Measurements from ENCODE around the gene RPAP2.

DNA sequence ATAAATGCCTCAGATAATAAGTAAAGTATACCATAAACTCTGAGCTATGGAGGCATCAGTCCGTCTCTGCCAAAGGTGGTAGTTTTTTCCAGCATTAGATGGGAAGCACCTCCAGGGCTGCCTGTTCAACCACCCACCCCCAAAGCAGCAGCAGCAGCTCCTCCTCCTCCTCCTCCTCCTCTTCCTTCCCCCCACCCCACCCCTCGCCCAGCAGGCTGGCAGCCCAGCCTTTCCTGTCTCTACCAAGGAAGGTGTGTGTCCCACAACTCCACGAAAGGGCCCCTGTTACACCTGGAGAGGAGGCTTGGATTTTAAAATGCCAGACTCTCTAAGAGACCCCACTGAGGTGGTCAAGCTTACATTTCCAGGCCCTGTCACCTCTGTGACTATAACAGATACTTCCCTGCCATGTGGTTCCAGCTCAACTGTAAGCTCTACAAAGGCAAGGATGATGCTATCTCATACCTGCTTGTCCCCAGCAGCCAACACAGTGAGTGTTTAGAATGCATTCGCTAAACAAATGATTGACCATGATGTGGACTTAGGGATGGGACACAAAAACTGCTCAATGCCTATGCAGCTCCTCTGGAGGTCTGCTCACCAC is 111.2 kb downstream of the RPAP2 start:
- TF ChIP-seq, protein P1, sequence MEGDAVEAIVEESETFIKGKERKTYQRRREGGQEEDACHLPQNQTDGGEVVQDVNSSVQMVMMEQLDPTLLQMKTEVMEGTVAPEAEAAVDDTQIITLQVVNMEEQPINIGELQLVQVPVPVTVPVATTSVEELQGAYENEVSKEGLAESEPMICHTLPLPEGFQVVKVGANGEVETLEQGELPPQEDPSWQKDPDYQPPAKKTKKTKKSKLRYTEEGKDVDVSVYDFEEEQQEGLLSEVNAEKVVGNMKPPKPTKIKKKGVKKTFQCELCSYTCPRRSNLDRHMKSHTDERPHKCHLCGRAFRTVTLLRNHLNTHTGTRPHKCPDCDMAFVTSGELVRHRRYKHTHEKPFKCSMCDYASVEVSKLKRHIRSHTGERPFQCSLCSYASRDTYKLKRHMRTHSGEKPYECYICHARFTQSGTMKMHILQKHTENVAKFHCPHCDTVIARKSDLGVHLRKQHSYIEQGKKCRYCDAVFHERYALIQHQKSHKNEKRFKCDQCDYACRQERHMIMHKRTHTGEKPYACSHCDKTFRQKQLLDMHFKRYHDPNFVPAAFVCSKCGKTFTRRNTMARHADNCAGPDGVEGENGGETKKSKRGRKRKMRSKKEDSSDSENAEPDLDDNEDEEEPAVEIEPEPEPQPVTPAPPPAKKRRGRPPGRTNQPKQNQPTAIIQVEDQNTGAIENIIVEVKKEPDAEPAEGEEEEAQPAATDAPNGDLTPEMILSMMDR (IDR thresholded peaks at IDR 0.05; ENCODE audit: control extremely low read depth in 1 of 3, insufficient read depth in 1 of 3, low read depth in 1 of 3, low read length in 3 of 3) = no peak
- no peak for TF ChIP-seq POLR2AphosphoS5 (IDR thresholded peaks at IDR 0.05; ENCODE audit: low read depth, low read length)
- TF ChIP-seq POLR2A (IDR thresholded peaks at IDR 0.05; ENCODE audit: control extremely low read depth in 1 of 2, low read depth in 2 of 2, low read length in 2 of 2) = no peak
- no peak for TF ChIP-seq TBP (IDR thresholded peaks at IDR 0.05; ENCODE audit: low read depth, low read length)
- no peak for TF ChIP-seq JUN (IDR thresholded peaks at IDR 0.05; ENCODE audit: low read depth, low read length)
- TF ChIP-seq, protein P2, sequence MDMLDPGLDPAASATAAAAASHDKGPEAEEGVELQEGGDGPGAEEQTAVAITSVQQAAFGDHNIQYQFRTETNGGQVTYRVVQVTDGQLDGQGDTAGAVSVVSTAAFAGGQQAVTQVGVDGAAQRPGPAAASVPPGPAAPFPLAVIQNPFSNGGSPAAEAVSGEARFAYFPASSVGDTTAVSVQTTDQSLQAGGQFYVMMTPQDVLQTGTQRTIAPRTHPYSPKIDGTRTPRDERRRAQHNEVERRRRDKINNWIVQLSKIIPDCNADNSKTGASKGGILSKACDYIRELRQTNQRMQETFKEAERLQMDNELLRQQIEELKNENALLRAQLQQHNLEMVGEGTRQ (IDR thresholded peaks at IDR 0.05; ENCODE audit: low read length) = no peak
- TF ChIP-seq RAD21 (IDR thresholded peaks at IDR 0.05 in 1 of 2, conservative IDR thresholded peaks at IDR 0.05 in 1 of 2; ENCODE audit: low read depth in 2 of 2, low read length in 2 of 2) = no peak
- no peak for TF ChIP-seq TAF1 (IDR thresholded peaks at IDR 0.05; ENCODE audit: low read depth, low read length)
- TF ChIP-seq JUND (IDR thresholded peaks at IDR 0.05; ENCODE audit: low read length) = no peak

Measured in H1 (cell line).